GM18909 (cell line): ENCODE measurements around the gene B9D1.

Experiments used
- ATAC-seq: cut with Tn5 transposase; IDR thresholded peaks from one replicate; pipeline ENCODE4 v1.9.1; 2021; ENCODE audit warnings: mild to moderate bottlenecking; ENCODE audit not compliant: unreplicated experiment, poor library complexity

B9D1 gene

GRCh38 chr17:19327031-19327783 is 35.3 kb downstream of the B9D1 start:
- ATAC-seq: no peak

- ATAC-seq: no peak
These were observed 37.0 kb downstream of the B9D1 start for GRCh38 chr17:19325542-19325941.

GRCh38 chr17:19322861-19323260 is 39.7 kb downstream of the B9D1 start:
- ATAC-seq: no peak

GRCh38 chr17:19322129-19322505 is 40.4 kb downstream of the B9D1 start:
- ATAC-seq: no peak

GRCh38 chr17:19321481-19322128 is 40.9 kb downstream of the B9D1 start:
- no peak for ATAC-seq

GRCh38 chr17:19320876-19321275 is 41.6 kb downstream of the B9D1 start:
- no peak for ATAC-seq

GRCh38 chr17:19319771-19320505 is 42.6 kb downstream of the B9D1 start:
- ATAC-seq: no peak

- ATAC-seq: no peak
These were observed 43.9 kb downstream of the B9D1 start for GRCh38 chr17:19318611-19319010.

GRCh38 chr17:19317359-19318095 is 45.0 kb downstream of the B9D1 start:
- peak; percentile 71 for ATAC-seq

GRCh38 chr17:19316761-19317358 is 45.7 kb downstream of the B9D1 start:
- no peak for ATAC-seq

- ATAC-seq: no peak
These were observed 47.4 kb downstream of the B9D1 start for GRCh38 chr17:19315104-19315503.

GRCh38 chr17:19313746-19314651 is 48.5 kb downstream of the B9D1 start:
- ATAC-seq: no peak

GRCh38 chr17:19313066-19313745 is 49.3 kb downstream of the B9D1 start:
- ATAC-seq: no peak

- ATAC-seq: no peak
These were observed 50.1 kb downstream of the B9D1 start for GRCh38 chr17:19312406-19312805.

- ATAC-seq: no peak
These were observed 50.9 kb downstream of the B9D1 start for GRCh38 chr17:19311421-19312215.

GRCh38 chr17:19311016-19311415 is 51.5 kb downstream of the B9D1 start:
- ATAC-seq: no peak

- no peak for ATAC-seq
These were observed 52.4 kb downstream of the B9D1 start for GRCh38 chr17:19310151-19310550.

GRCh38 chr17:19309701-19310100 is 52.8 kb downstream of the B9D1 start:
- no peak for ATAC-seq
